ENCODE results near the gene GNG4.

DNA sequence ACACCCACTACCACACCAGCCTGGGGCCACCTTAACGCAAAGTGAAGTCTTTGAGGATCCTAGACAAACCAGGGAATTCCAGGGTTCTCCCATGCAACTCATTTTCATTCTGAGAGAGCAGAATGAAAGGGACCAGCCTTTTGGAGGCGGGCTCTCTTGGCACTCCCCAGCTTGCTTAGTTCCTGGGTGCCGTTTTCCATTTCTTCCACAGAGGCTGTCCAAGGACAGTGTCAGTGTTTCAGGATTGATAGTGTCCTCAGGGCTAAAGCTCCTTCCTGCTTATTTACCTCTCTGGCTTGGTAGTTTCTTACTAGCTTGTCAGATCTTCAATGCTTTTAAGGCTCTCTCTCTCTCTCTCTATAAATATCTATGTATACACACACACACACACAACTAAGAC is 30.1 kb upstream of the GNG4 start:
- TF ChIP-seq CTCF (IDR thresholded peaks at IDR 0.05) (no peak), EP300 (IDR thresholded peaks at IDR 0.05) (no peak), POLR2AphosphoS5 (IDR thresholded peaks at IDR 0.05) (no peak)
